Measurements from ENCODE around the gene PIK3R2. TPM values are rescaled to one million over a fixed set of nuclear protein-coding genes. Genes with fewer than 3 reads are reported as not detected.

PIK3R2 gene
- total and polyA plus RNA-seq, 2 of the 8 experiments (the other 6 are each of a cell fraction or from before 2014, with no cell fraction given), result 21.7 to 57.1 TPM

DNA sequence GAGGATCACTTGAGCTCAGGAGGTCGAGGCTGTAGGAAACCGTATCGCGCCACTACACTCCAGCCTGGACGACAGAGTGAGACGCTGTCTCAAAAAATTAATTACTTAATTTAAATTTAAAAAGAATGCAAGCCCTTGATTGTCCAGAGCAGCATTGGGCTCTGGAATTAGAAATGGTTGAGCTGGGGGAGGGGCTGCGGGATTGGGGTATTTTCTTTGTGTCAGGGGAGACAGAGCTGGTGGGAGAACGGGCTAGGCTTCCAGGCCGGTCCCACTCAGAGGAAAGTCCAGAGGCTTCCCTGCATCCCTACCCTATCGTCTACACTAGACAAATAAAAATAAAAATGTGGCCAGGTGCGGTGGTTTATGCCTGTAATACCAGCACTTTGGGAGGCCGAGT is 53.1 kb downstream of the PIK3R2 start (continued):
- TF ChIP-seq E2F6 (IDR thresholded peaks at IDR 0.05) (no peak), JUND (IDR thresholded peaks at IDR 0.05; ENCODE audit: low read length) (no peak), GABPA (IDR thresholded peaks at IDR 0.05; ENCODE audit: borderline replicate concordance, insufficient read depth, low read length) (no peak), CEBPB (IDR thresholded peaks at IDR 0.05; ENCODE audit: low read depth, low read length) (no peak), NRF1 (IDR thresholded peaks at IDR 0.05; ENCODE audit: low read depth, low read length) (no peak), SP1 (IDR thresholded peaks at IDR 0.05; ENCODE audit: low read depth, low read length) (no peak), RNF2 (IDR thresholded peaks at IDR 0.05; ENCODE audit: borderline replicate concordance, low read depth, low read length, missing control alignments, poor library complexity, severe bottlenecking) (no peak)
